GM23338 (cell line): ENCODE measurements around the gene BBX. TPM values are rescaled to one million over a fixed set of nuclear protein-coding genes. Genes with fewer than 3 reads are reported as not detected.

Source experiments
- ATAC-seq: fragments of 200-7000 bp; cut with Tn5 transposase; 3 replicates; pipeline ENCODE4 v1.9.1; 2020
- DNase-seq: peaks from one replicate; pipeline ENCODE4 v3.0.0-alpha.2; 2015; ENCODE audit warnings: low spot score
- H2AFZ ChIP-seq: fragments of 200-600 bp; sonication (generic); 2 replicates; pipeline ENCODE4 v1.8.0; 2016; ENCODE audit warnings: antibody characterized with exemption, mild to moderate bottlenecking, moderate library complexity
- H3F3A ChIP-seq: fragments of 200-600 bp; sonication (generic); replicated peaks from 2 replicates; pipeline ENCODE4 v1.8.0; 2017; ENCODE audit warnings: antibody characterized with exemption, mixed run types, low read depth
- H3K27ac ChIP-seq: fragments of 200-600 bp; sonication (generic); 2 replicates; pipeline ENCODE4 v1.6.1; 2016; ENCODE audit warnings: low read depth
- H3K27me3 ChIP-seq: fragments of 200-600 bp; sonication (generic); 2 replicates; pipeline ENCODE4 v1.8.0; 2016; ENCODE audit warnings: mild to moderate bottlenecking, mixed run types, moderate library complexity; ENCODE audit not compliant: insufficient read depth
- H3K36me3 ChIP-seq: fragments of 200-600 bp; sonication (generic); 2 replicates; pipeline ENCODE4 v1.8.0; 2016; ENCODE audit warnings: mild to moderate bottlenecking; ENCODE audit not compliant: insufficient read depth
- H3K4me1 ChIP-seq: fragments of 200-600 bp; sonication (generic); 2 replicates; pipeline ENCODE4 v1.8.0; 2016; ENCODE audit warnings: mild to moderate bottlenecking, moderate library complexity; ENCODE audit not compliant: insufficient read depth
- H3K4me2 ChIP-seq: fragments of 200-600 bp; sonication (generic); 2 replicates; pipeline ENCODE4 v1.7.1; 2017; ENCODE audit warnings: mixed run types
- H3K4me3 ChIP-seq: fragments of 200-600 bp; sonication (generic); 2 replicates; pipeline ENCODE4 v1.6.1; 2016; ENCODE audit warnings: mixed run types
- H3K79me2 ChIP-seq: fragments of 200-600 bp; sonication (generic); replicated peaks from 2 replicates; pipeline ENCODE4 v1.8.0; 2017; ENCODE audit warnings: mild to moderate bottlenecking; ENCODE audit not compliant: insufficient read depth
- H3K9me2 ChIP-seq: fragments of 200-600 bp; sonication (generic); 2 replicates; pipeline ENCODE4 v1.8.0; 2017; ENCODE audit not compliant: insufficient read depth
- H4K20me1 ChIP-seq: fragments of 200-600 bp; sonication (generic); replicated peaks from 2 replicates; pipeline ENCODE4 v1.8.0; 2017; ENCODE audit warnings: mild to moderate bottlenecking; ENCODE audit not compliant: insufficient read depth
- H3K27ac Mint-ChIP-seq: 2 replicates; pipeline ENCODE4 v1.8.0; 2020; ENCODE audit warnings: inconsistent platforms, mild to moderate bottlenecking, moderate library complexity, mixed read lengths
- H3K27me3 Mint-ChIP-seq: 3 replicates; pipeline ENCODE4 v1.8.0; 2022; ENCODE audit warnings: low read depth, mild to moderate bottlenecking, moderate library complexity, mixed read lengths, inconsistent platforms; ENCODE audit not compliant: insufficient read depth, poor library complexity
- H3K36me3 Mint-ChIP-seq: 3 replicates; pipeline ENCODE4 v1.8.0; 2021; ENCODE audit warnings: low read depth, mild to moderate bottlenecking, inconsistent platforms, moderate library complexity, mixed read lengths
- H3K4me1 Mint-ChIP-seq: 3 replicates; pipeline ENCODE4 v1.8.0; 2020; ENCODE audit warnings: mild to moderate bottlenecking, inconsistent platforms, mixed read lengths
- H3K4me3 Mint-ChIP-seq: 3 replicates; pipeline ENCODE4 v1.8.0; 2021; ENCODE audit warnings: moderate library complexity, mild to moderate bottlenecking, inconsistent platforms, mixed read lengths
- H3K9me3 Mint-ChIP-seq: 3 replicates; pipeline ENCODE4 v1.8.0; 2020; ENCODE audit warnings: moderate library complexity, mild to moderate bottlenecking, inconsistent platforms, mixed read lengths
- CREB1 ChIP-seq: fragments of 250-450 bp; sonication (Bioruptor Pico); IDR thresholded peaks from 2 replicates; pipeline ENCODE4 v1.5.0; 2020; ENCODE audit warnings: low read depth, mild to moderate bottlenecking, moderate library complexity
- EZH2 ChIP-seq: fragments of 200-600 bp; sonication (generic); IDR thresholded peaks from one replicate; pipeline ENCODE4 v1.8.0; 2017; ENCODE audit warnings: antibody characterized with exemption, mild to moderate bottlenecking, low read depth; ENCODE audit not compliant: unreplicated experiment
- polyA plus RNA-seq: library from polyadenylated mRNA; unstranded; fragments of >200 nt; fragmentation: Nextera tagmentation; extraction: Ambion mirVana; gene quantifications from 2 replicates; pipeline ENCODE4 v1.2.1, GENCODE V29; 2016
- total RNA-seq: library from RNA; depleted of rRNA; stranded (reverse); fragments of >200 nt; shearing (Covaris generic); gene quantifications from 2 replicates; pipeline ENCODE4 v1.2.3, GENCODE V29; 2014
- TF ChIP-seq, protein P1 (sequence below): fragments of 250-450 bp; sonication (Bioruptor Pico); IDR thresholded peaks from 2 replicates; pipeline ENCODE4 v1.5.0; 2020; ENCODE audit warnings: mild to moderate bottlenecking, moderate library complexity
- TF ChIP-seq, protein P2 (sequence below): IDR thresholded peaks from 2 replicates; pipeline ENCODE4 v1.6.1; 2016; ENCODE audit warnings: antibody characterized with exemption
- TF ChIP-seq, protein P3 (sequence below): IDR thresholded peaks from one replicate; pipeline ENCODE4 v1.6.1; 2018; ENCODE audit warnings: antibody characterized with exemption; ENCODE audit not compliant: unreplicated experiment
- TF ChIP-seq, protein P4 (sequence below), 2 experiments: fragments of 200-600 bp in 1 of 2; sonication (generic) in 1 of 2; conservative IDR thresholded peaks; 2 replicates each; pipeline versions ENCODE4 v1.5.1 to v1.6.1; 2016 to 2017; ENCODE audit warnings: antibody characterized with exemption in 2 of 2, low read depth in 2 of 2, mild to moderate bottlenecking in 2 of 2, moderate library complexity in 1 of 2

The BBX gene
- total and polyA plus RNA-seq, 2 experiments from 2014 or later = 35.2 to 44.1 TPM

DNA sequence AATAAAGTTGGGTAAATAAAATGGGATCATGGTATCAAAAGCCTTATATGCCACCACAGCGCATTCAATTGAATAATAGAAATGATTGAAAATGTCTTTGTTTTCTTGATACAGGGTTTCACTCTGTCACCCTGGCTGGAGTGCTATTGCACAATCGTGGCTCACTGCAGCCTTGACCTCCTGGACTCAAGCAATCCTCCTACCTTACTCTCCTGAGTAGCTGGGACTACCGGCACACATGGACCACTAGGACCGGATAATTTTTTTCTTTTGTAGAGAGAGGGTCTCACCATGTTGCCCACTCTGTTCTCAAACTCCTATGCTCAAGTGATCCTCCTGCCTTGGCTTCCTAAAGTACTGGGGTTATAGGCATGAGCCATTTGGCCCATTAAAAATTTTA, 33.8 kb upstream of the BBX start (continued):
- TF ChIP-seq, protein P1, sequence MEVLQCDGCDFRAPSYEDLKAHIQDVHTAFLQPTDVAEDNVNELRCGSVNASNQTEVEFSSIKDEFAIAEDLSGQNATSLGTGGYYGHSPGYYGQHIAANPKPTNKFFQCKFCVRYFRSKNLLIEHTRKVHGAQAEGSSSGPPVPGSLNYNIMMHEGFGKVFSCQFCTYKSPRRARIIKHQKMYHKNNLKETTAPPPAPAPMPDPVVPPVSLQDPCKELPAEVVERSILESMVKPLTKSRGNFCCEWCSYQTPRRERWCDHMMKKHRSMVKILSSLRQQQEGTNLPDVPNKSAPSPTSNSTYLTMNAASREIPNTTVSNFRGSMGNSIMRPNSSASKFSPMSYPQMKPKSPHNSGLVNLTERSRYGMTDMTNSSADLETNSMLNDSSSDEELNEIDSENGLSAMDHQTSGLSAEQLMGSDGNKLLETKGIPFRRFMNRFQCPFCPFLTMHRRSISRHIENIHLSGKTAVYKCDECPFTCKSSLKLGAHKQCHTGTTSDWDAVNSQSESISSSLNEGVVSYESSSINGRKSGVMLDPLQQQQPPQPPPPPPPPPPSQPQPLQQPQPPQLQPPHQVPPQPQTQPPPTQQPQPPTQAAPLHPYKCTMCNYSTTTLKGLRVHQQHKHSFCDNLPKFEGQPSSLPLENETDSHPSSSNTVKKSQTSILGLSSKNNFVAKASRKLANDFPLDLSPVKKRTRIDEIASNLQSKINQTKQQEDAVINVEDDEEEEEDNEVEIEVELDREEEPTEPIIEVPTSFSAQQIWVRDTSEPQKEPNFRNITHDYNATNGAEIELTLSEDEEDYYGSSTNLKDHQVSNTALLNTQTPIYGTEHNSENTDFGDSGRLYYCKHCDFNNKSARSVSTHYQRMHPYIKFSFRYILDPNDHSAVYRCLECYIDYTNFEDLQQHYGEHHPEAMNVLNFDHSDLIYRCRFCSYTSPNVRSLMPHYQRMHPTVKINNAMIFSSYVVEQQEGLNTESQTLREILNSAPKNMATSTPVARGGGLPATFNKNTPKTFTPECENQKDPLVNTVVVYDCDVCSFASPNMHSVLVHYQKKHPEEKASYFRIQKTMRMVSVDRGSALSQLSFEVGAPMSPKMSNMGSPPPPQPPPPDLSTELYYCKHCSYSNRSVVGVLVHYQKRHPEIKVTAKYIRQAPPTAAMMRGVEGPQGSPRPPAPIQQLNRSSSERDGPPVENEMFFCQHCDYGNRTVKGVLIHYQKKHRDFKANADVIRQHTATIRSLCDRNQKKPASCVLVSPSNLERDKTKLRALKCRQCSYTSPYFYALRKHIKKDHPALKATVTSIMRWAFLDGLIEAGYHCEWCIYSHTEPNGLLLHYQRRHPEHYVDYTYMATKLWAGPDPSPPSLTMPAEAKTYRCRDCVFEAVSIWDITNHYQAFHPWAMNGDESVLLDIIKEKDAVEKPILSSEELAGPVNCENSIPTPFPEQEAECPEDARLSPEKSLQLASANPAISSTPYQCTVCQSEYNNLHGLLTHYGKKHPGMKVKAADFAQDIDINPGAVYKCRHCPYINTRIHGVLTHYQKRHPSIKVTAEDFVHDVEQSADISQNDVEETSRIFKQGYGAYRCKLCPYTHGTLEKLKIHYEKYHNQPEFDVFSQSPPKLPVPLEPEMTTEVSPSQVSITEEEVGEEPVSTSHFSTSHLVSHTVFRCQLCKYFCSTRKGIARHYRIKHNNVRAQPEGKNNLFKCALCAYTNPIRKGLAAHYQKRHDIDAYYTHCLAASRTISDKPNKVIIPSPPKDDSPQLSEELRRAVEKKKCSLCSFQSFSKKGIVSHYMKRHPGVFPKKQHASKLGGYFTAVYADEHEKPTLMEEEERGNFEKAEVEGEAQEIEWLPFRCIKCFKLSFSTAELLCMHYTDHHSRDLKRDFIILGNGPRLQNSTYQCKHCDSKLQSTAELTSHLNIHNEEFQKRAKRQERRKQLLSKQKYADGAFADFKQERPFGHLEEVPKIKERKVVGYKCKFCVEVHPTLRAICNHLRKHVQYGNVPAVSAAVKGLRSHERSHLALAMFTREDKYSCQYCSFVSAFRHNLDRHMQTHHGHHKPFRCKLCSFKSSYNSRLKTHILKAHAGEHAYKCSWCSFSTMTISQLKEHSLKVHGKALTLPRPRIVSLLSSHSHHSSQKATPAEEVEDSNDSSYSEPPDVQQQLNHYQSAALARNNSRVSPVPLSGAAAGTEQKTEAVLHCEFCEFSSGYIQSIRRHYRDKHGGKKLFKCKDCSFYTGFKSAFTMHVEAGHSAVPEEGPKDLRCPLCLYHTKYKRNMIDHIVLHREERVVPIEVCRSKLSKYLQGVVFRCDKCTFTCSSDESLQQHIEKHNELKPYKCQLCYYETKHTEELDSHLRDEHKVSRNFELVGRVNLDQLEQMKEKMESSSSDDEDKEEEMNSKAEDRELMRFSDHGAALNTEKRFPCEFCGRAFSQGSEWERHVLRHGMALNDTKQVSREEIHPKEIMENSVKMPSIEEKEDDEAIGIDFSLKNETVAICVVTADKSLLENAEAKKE (CRISPR knock-in tag) = no peak

DNA sequence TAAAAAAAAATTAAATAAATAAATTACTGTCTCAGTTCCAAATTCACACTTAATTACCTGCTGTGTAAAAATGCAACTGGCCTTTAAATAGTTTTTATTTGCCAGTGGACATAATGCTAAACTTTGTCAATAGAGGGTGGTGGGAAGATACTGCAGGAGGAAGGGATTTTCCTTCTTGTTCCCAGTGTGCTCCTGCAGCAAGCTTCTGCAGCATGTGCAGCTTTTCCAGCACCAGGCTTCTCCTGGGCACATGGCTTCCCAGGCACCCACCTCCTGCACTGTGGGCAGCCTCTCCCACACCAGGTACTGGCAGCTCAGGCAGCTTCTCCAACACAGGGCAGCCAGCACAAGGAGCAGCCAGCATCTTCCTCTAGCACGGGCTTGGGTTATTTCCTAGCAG, 29.6 kb upstream of the BBX start:
- H3K27me3 ChIP-seq = no peaks in the 10 kb centered on the region
- Mint-ChIP-seq H3K27me3 (peaks cover 2% of the 10 kb centered on the region), H3K36me3 (no peaks in the 10 kb centered on the region), H3K4me1 (no peaks in the 10 kb centered on the region; the same call in 2 of the 3 replicates), H3K9me3 (no peaks in the 10 kb centered on the region), H3K4me3 (no peak overlapping the region), H3K27ac (no peak overlapping the region)
- H3K9me2 ChIP-seq = no peaks in the 10 kb centered on the region
- ATAC-seq = peak; percentile 57
- H4K20me1 ChIP-seq = no peaks in the 10 kb centered on the region
- no peak overlapping the region for H3K4me3 ChIP-seq
- no peak overlapping the region for H3K4me2 ChIP-seq
- no peaks in the 10 kb centered on the region for H3K4me1 ChIP-seq
- TF ChIP-seq, protein P2, sequence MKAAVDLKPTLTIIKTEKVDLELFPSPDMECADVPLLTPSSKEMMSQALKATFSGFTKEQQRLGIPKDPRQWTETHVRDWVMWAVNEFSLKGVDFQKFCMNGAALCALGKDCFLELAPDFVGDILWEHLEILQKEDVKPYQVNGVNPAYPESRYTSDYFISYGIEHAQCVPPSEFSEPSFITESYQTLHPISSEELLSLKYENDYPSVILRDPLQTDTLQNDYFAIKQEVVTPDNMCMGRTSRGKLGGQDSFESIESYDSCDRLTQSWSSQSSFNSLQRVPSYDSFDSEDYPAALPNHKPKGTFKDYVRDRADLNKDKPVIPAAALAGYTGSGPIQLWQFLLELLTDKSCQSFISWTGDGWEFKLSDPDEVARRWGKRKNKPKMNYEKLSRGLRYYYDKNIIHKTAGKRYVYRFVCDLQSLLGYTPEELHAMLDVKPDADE = no peak
- TF ChIP-seq, protein P3, sequence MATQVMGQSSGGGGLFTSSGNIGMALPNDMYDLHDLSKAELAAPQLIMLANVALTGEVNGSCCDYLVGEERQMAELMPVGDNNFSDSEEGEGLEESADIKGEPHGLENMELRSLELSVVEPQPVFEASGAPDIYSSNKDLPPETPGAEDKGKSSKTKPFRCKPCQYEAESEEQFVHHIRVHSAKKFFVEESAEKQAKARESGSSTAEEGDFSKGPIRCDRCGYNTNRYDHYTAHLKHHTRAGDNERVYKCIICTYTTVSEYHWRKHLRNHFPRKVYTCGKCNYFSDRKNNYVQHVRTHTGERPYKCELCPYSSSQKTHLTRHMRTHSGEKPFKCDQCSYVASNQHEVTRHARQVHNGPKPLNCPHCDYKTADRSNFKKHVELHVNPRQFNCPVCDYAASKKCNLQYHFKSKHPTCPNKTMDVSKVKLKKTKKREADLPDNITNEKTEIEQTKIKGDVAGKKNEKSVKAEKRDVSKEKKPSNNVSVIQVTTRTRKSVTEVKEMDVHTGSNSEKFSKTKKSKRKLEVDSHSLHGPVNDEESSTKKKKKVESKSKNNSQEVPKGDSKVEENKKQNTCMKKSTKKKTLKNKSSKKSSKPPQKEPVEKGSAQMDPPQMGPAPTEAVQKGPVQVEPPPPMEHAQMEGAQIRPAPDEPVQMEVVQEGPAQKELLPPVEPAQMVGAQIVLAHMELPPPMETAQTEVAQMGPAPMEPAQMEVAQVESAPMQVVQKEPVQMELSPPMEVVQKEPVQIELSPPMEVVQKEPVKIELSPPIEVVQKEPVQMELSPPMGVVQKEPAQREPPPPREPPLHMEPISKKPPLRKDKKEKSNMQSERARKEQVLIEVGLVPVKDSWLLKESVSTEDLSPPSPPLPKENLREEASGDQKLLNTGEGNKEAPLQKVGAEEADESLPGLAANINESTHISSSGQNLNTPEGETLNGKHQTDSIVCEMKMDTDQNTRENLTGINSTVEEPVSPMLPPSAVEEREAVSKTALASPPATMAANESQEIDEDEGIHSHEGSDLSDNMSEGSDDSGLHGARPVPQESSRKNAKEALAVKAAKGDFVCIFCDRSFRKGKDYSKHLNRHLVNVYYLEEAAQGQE = no peak
- TF ChIP-seq, protein P4, sequence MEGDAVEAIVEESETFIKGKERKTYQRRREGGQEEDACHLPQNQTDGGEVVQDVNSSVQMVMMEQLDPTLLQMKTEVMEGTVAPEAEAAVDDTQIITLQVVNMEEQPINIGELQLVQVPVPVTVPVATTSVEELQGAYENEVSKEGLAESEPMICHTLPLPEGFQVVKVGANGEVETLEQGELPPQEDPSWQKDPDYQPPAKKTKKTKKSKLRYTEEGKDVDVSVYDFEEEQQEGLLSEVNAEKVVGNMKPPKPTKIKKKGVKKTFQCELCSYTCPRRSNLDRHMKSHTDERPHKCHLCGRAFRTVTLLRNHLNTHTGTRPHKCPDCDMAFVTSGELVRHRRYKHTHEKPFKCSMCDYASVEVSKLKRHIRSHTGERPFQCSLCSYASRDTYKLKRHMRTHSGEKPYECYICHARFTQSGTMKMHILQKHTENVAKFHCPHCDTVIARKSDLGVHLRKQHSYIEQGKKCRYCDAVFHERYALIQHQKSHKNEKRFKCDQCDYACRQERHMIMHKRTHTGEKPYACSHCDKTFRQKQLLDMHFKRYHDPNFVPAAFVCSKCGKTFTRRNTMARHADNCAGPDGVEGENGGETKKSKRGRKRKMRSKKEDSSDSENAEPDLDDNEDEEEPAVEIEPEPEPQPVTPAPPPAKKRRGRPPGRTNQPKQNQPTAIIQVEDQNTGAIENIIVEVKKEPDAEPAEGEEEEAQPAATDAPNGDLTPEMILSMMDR (conservative IDR thresholded peaks at IDR 0.05; ENCODE audit: low read depth in 2 of 2) = peak in 1 of 2 experiments; percentile 41; a peak in 3 of 4 replicates
- TF ChIP-seq CREB1 (CRISPR knock-in tag) (no peak), EZH2 (no peak)
- H3K79me2 ChIP-seq = no peaks in the 10 kb centered on the region
- peak overlapping the region; percentile 94 for H2AFZ ChIP-seq
- no peaks in the 10 kb centered on the region for H3K36me3 ChIP-seq
- DNase-seq = peak; percentile 30
- no peak overlapping the region for H3K27ac ChIP-seq
- no peaks in the 10 kb centered on the region for H3F3A ChIP-seq
